T-helper 1 cell treated with Interleukin-12 subunit alpha and Interleukin-12 subunit beta and Interleukin-4 antibody, amounts not matched to agents 30 μg/mL and 1 μg/mL, for 36 hours (primary cell): ENCODE measurements around the gene STK4.

Source experiments
- H3K27ac Mint-ChIP-seq: one replicate; pipeline ENCODE4 v1.8.0; 2021; ENCODE audit warnings: mild to moderate bottlenecking, mixed read lengths
- H3K27me3 Mint-ChIP-seq: one replicate; pipeline ENCODE4 v1.8.0; 2021; ENCODE audit warnings: low read depth, mixed read lengths
- H3K36me3 Mint-ChIP-seq: one replicate; pipeline ENCODE4 v1.8.0; 2021; ENCODE audit warnings: low read depth, mixed read lengths
- H3K4me1 Mint-ChIP-seq: one replicate; pipeline ENCODE4 v1.8.0; 2021; ENCODE audit warnings: low read depth, mixed read lengths
- H3K4me3 Mint-ChIP-seq: one replicate; pipeline ENCODE4 v1.8.0; 2021; ENCODE audit warnings: mild to moderate bottlenecking, moderate library complexity, mixed read lengths
- H3K9me3 Mint-ChIP-seq: one replicate; pipeline ENCODE4 v1.8.0; 2021; ENCODE audit warnings: mixed read lengths

STK4 gene

GRCh38 chr20:45094864-45095574 lies 128.7 kb downstream of the STK4 start:
- Mint-ChIP-seq H3K36me3 (peaks cover 5% of the 10 kb centered on the region), H3K27me3 (peaks cover 28% of the 10 kb centered on the region), H3K4me3 (no peak overlapping the region), H3K9me3 (no peaks in the 10 kb centered on the region), H3K27ac (no peak overlapping the region), H3K4me1 (peaks cover 6% of the 10 kb centered on the region)

- H3K27ac Mint-ChIP-seq = no peak overlapping the region
Observed at GRCh38 chr20:45095805-45096238, 129.5 kb downstream of the STK4 start.

GRCh38 chr20:45096781-45097180 lies 130.5 kb downstream of the STK4 start:
- Mint-ChIP-seq H3K36me3 (no peaks in the 10 kb centered on the region), H3K27me3 (peaks cover 41% of the 10 kb centered on the region), H3K4me3 (no peak overlapping the region), H3K4me1 (peaks cover 10% of the 10 kb centered on the region), H3K27ac (no peak overlapping the region), H3K9me3 (no peaks in the 10 kb centered on the region)

More at GRCh38 chr20:45095805-45096238, 129.5 kb downstream of the STK4 start:
- H3K4me1 Mint-ChIP-seq = peaks cover 6% of the 10 kb centered on the region
- H3K27me3 Mint-ChIP-seq = peaks cover 35% of the 10 kb centered on the region
- H3K36me3 Mint-ChIP-seq = peaks cover 4% of the 10 kb centered on the region
- H3K9me3 Mint-ChIP-seq = no peaks in the 10 kb centered on the region
- no peak overlapping the region for H3K4me3 Mint-ChIP-seq

- Mint-ChIP-seq H3K4me1 (peaks cover 10% of the 10 kb centered on the region), H3K36me3 (no peaks in the 10 kb centered on the region), H3K27ac (no peak overlapping the region), H3K9me3 (no peaks in the 10 kb centered on the region), H3K4me3 (peak overlapping the region; percentile 54), H3K27me3 (peaks cover 47% of the 10 kb centered on the region)
Observed at GRCh38 chr20:45097485-45098102, 131.3 kb downstream of the STK4 start.

GRCh38 chr20:45098103-45098773 lies 131.9 kb downstream of the STK4 start:
- Mint-ChIP-seq H3K9me3 (no peaks in the 10 kb centered on the region), H3K27ac (no peak overlapping the region), H3K4me1 (peaks cover 10% of the 10 kb centered on the region), H3K27me3 (peaks cover 50% of the 10 kb centered on the region), H3K36me3 (no peaks in the 10 kb centered on the region), H3K4me3 (no peak overlapping the region)

GRCh38 chr20:45100563-45101245 lies 134.4 kb downstream of the STK4 start, which contains the start of gene KCNS1:
KCNS1 (minus strand) TSS chr20:45101127; CDS start chr20:45099236, 1,891 bp downstream.
- H3K36me3 Mint-ChIP-seq = no peaks in the 10 kb centered on the region
- no peaks in the 10 kb centered on the region for H3K9me3 Mint-ChIP-seq
- peaks cover 63% of the 10 kb centered on the region for H3K27me3 Mint-ChIP-seq
- peaks cover 10% of the 10 kb centered on the region for H3K4me1 Mint-ChIP-seq
- H3K4me3 Mint-ChIP-seq = no peak within 1 kb of the TSS
- H3K27ac Mint-ChIP-seq = no peak within 1 kb of the TSS

GRCh38 chr20:45101333-45101850 lies 135.1 kb downstream of the STK4 start:
- H3K36me3 Mint-ChIP-seq = no peaks in the 10 kb centered on the region
- no peaks in the 10 kb centered on the region for H3K9me3 Mint-ChIP-seq
- peaks cover 10% of the 10 kb centered on the region for H3K4me1 Mint-ChIP-seq
- no peak overlapping the region for H3K27ac Mint-ChIP-seq
- H3K4me3 Mint-ChIP-seq = no peak overlapping the region
- H3K27me3 Mint-ChIP-seq = peaks cover 62% of the 10 kb centered on the region

- Mint-ChIP-seq H3K36me3 (no peaks in the 10 kb centered on the region), H3K4me3 (no peak overlapping the region), H3K27me3 (peaks cover 50% of the 10 kb centered on the region), H3K4me1 (peaks cover 4% of the 10 kb centered on the region), H3K27ac (no peak overlapping the region), H3K9me3 (no peaks in the 10 kb centered on the region)
Observed at GRCh38 chr20:45103072-45103471, 136.8 kb downstream of the STK4 start.

- peaks cover 4% of the 10 kb centered on the region for H3K4me1 Mint-ChIP-seq
- no peaks in the 10 kb centered on the region for H3K36me3 Mint-ChIP-seq
- H3K27ac Mint-ChIP-seq = no peak overlapping the region
- H3K9me3 Mint-ChIP-seq = no peaks in the 10 kb centered on the region
- H3K27me3 Mint-ChIP-seq = peaks cover 37% of the 10 kb centered on the region
- no peak overlapping the region for H3K4me3 Mint-ChIP-seq
Observed at GRCh38 chr20:45104786-45105185, 138.5 kb downstream of the STK4 start.

GRCh38 chr20:45105317-45105716 lies 139.0 kb downstream of the STK4 start:
- Mint-ChIP-seq H3K9me3 (no peaks in the 10 kb centered on the region), H3K4me1 (peaks cover 4% of the 10 kb centered on the region), H3K27ac (no peak overlapping the region), H3K4me3 (no peak overlapping the region), H3K36me3 (no peaks in the 10 kb centered on the region), H3K27me3 (peaks cover 32% of the 10 kb centered on the region)

GRCh38 chr20:45109634-45110033 lies 143.3 kb downstream of the STK4 start:
- Mint-ChIP-seq H3K27ac (no peak overlapping the region), H3K27me3 (peaks cover 6% of the 10 kb centered on the region), H3K36me3 (no peaks in the 10 kb centered on the region), H3K9me3 (no peaks in the 10 kb centered on the region), H3K4me3 (no peak overlapping the region), H3K4me1 (no peaks in the 10 kb centered on the region)

- Mint-ChIP-seq H3K4me3 (no peak overlapping the region), H3K27me3 (peaks cover under 1% of the 10 kb centered on the region), H3K36me3 (no peaks in the 10 kb centered on the region), H3K4me1 (peaks cover 4% of the 10 kb centered on the region), H3K27ac (no peak overlapping the region), H3K9me3 (no peaks in the 10 kb centered on the region)
Observed at GRCh38 chr20:45110301-45110700, 144.0 kb downstream of the STK4 start.

GRCh38 chr20:45111285-45111684 lies 145.0 kb downstream of the STK4 start:
- Mint-ChIP-seq H3K36me3 (no peaks in the 10 kb centered on the region), H3K27me3 (no peaks in the 10 kb centered on the region), H3K4me1 (peaks cover 5% of the 10 kb centered on the region), H3K9me3 (no peaks in the 10 kb centered on the region), H3K4me3 (no peak overlapping the region), H3K27ac (no peak overlapping the region)

- Mint-ChIP-seq H3K27me3 (no peaks in the 10 kb centered on the region), H3K4me3 (no peak overlapping the region), H3K27ac (no peak overlapping the region), H3K9me3 (no peaks in the 10 kb centered on the region), H3K4me1 (peaks cover 5% of the 10 kb centered on the region), H3K36me3 (no peaks in the 10 kb centered on the region)
Observed at GRCh38 chr20:45111799-45112471, 145.6 kb downstream of the STK4 start.
